Central memory CD8-positive, alpha-beta T cell (primary cell): ENCODE results near the gene UBR3.

Experiments
- ATAC-seq: fragments of 150-1000 bp; cut with Tn5 transposase; replicated peaks from 2 replicates; pipeline ENCODE4 v1.10.0; 2022; ENCODE audit warnings: mild to moderate bottlenecking, moderate FRiP score, moderate number of reproducible peaks; ENCODE audit not compliant: poor library complexity, severe bottlenecking; ENCODE audit errors: extremely low read depth
- DNase-seq, 2 donors: peaks; one replicate each; pipeline ENCODE4 v3.0.0; 2021; ENCODE audit warnings: low spot score in 2 of 2
- H3K27ac Mint-ChIP-seq: one replicate; pipeline ENCODE4 v1.8.0; 2022; ENCODE audit warnings: low read depth, mild to moderate bottlenecking, moderate library complexity, mixed read lengths
- H3K27me3 Mint-ChIP-seq: one replicate; pipeline ENCODE4 v1.8.0; 2022; ENCODE audit warnings: mixed read lengths
- H3K36me3 Mint-ChIP-seq: one replicate; pipeline ENCODE4 v1.8.0; 2022; ENCODE audit warnings: mild to moderate bottlenecking, moderate library complexity, mixed read lengths; ENCODE audit not compliant: insufficient read depth
- H3K4me1 Mint-ChIP-seq: one replicate; pipeline ENCODE4 v1.8.0; 2022; ENCODE audit warnings: mixed read lengths
- H3K4me3 Mint-ChIP-seq: one replicate; pipeline ENCODE4 v1.8.0; 2022; ENCODE audit warnings: mild to moderate bottlenecking, moderate library complexity, mixed read lengths
- H3K9me3 Mint-ChIP-seq: one replicate; pipeline ENCODE4 v1.8.0; 2022; ENCODE audit warnings: mixed read lengths

UBR3 gene

GRCh38 chr2:170006587-170007325 lies 179.5 kb downstream of the UBR3 start:
- H3K27ac Mint-ChIP-seq = no peak overlapping the region
- H3K4me1 Mint-ChIP-seq = no peaks in the 10 kb centered on the region
- H3K36me3 Mint-ChIP-seq = peaks cover 17% of the 10 kb centered on the region
- no peaks in the 10 kb centered on the region for H3K27me3 Mint-ChIP-seq
- no peaks in the 10 kb centered on the region for H3K9me3 Mint-ChIP-seq
- ATAC-seq (no peak), DNase-seq (no peak)
- no peak overlapping the region for H3K4me3 Mint-ChIP-seq

- H3K27ac Mint-ChIP-seq = no peak overlapping the region
Measured at GRCh38 chr2:170009209-170009608, 182.0 kb downstream of the UBR3 start.

GRCh38 chr2:170012773-170013172 lies 185.5 kb downstream of the UBR3 start:
- no peak overlapping the region for H3K27ac Mint-ChIP-seq
- H3K36me3 Mint-ChIP-seq = peaks cover 7% of the 10 kb centered on the region
- no peaks in the 10 kb centered on the region for H3K9me3 Mint-ChIP-seq
- H3K4me3 Mint-ChIP-seq = no peak overlapping the region
- DNase-seq = no peak
- H3K4me1 Mint-ChIP-seq = no peaks in the 10 kb centered on the region
- no peak for ATAC-seq
- no peaks in the 10 kb centered on the region for H3K27me3 Mint-ChIP-seq

More at GRCh38 chr2:170009209-170009608, 182.0 kb downstream of the UBR3 start:
- DNase-seq (no peak), ATAC-seq (no peak)
- no peak overlapping the region for H3K4me3 Mint-ChIP-seq
- no peaks in the 10 kb centered on the region for H3K27me3 Mint-ChIP-seq
- no peaks in the 10 kb centered on the region for H3K4me1 Mint-ChIP-seq
- peaks cover 10% of the 10 kb centered on the region for H3K36me3 Mint-ChIP-seq
- H3K9me3 Mint-ChIP-seq = no peaks in the 10 kb centered on the region

GRCh38 chr2:170013802-170014551 lies 186.7 kb downstream of the UBR3 start:
- DNase-seq (no peak), ATAC-seq (no peak)
- H3K9me3 Mint-ChIP-seq = no peaks in the 10 kb centered on the region

GRCh38 chr2:170014769-170015168 lies 187.5 kb downstream of the UBR3 start:
- Mint-ChIP-seq H3K4me1 (no peaks in the 10 kb centered on the region), H3K27ac (no peak overlapping the region), H3K27me3 (no peaks in the 10 kb centered on the region), H3K9me3 (no peaks in the 10 kb centered on the region), H3K36me3 (peaks cover 7% of the 10 kb centered on the region), H3K4me3 (no peak overlapping the region)
- DNase-seq = no peak
- ATAC-seq = no peak

More at GRCh38 chr2:170013802-170014551, 186.7 kb downstream of the UBR3 start:
- Mint-ChIP-seq H3K4me1 (no peaks in the 10 kb centered on the region), H3K27ac (no peak overlapping the region), H3K27me3 (no peaks in the 10 kb centered on the region), H3K36me3 (peaks cover 7% of the 10 kb centered on the region), H3K4me3 (no peak overlapping the region)

- DNase-seq = no peak
- H3K4me1 Mint-ChIP-seq = no peaks in the 10 kb centered on the region
- no peaks in the 10 kb centered on the region for H3K9me3 Mint-ChIP-seq
- no peaks in the 10 kb centered on the region for H3K27me3 Mint-ChIP-seq
- peaks cover 12% of the 10 kb centered on the region for H3K36me3 Mint-ChIP-seq
- ATAC-seq = no peak
- no peak overlapping the region for H3K27ac Mint-ChIP-seq
- H3K4me3 Mint-ChIP-seq = no peak overlapping the region
Measured at GRCh38 chr2:170017860-170018532, 190.7 kb downstream of the UBR3 start.

GRCh38 chr2:170019060-170019805 lies 192.0 kb downstream of the UBR3 start:
- DNase-seq (no peak), ATAC-seq (no peak)
- Mint-ChIP-seq H3K36me3 (peaks cover 9% of the 10 kb centered on the region), H3K27me3 (no peaks in the 10 kb centered on the region), H3K4me3 (no peak overlapping the region), H3K9me3 (no peaks in the 10 kb centered on the region), H3K27ac (no peak overlapping the region), H3K4me1 (no peaks in the 10 kb centered on the region)

- no peak for ATAC-seq
- no peak for DNase-seq
- Mint-ChIP-seq H3K27me3 (no peaks in the 10 kb centered on the region), H3K9me3 (no peaks in the 10 kb centered on the region), H3K4me3 (no peak overlapping the region), H3K36me3 (peaks cover 8% of the 10 kb centered on the region), H3K27ac (no peak overlapping the region), H3K4me1 (no peaks in the 10 kb centered on the region)
Measured at GRCh38 chr2:170020777-170021176, 193.5 kb downstream of the UBR3 start.

- ATAC-seq (no peak), DNase-seq (no peak)
- H3K27me3 Mint-ChIP-seq = no peaks in the 10 kb centered on the region
- H3K9me3 Mint-ChIP-seq = no peaks in the 10 kb centered on the region
- H3K27ac Mint-ChIP-seq = no peak overlapping the region
- no peak overlapping the region for H3K4me3 Mint-ChIP-seq
- H3K36me3 Mint-ChIP-seq = peaks cover 5% of the 10 kb centered on the region
- no peaks in the 10 kb centered on the region for H3K4me1 Mint-ChIP-seq
Measured at GRCh38 chr2:170022692-170023091, 195.4 kb downstream of the UBR3 start.

GRCh38 chr2:170024721-170025120 lies 197.5 kb downstream of the UBR3 start:
- Mint-ChIP-seq H3K9me3 (no peaks in the 10 kb centered on the region), H3K36me3 (peaks cover 5% of the 10 kb centered on the region), H3K4me3 (no peak overlapping the region), H3K4me1 (no peaks in the 10 kb centered on the region), H3K27ac (no peak overlapping the region), H3K27me3 (no peaks in the 10 kb centered on the region)
- no peak for DNase-seq
- no peak for ATAC-seq

- Mint-ChIP-seq H3K27ac (no peak overlapping the region), H3K9me3 (no peaks in the 10 kb centered on the region), H3K4me3 (no peak overlapping the region), H3K36me3 (peaks cover 8% of the 10 kb centered on the region), H3K27me3 (no peaks in the 10 kb centered on the region), H3K4me1 (no peaks in the 10 kb centered on the region)
- DNase-seq = no peak
- no peak for ATAC-seq
Measured at GRCh38 chr2:170025223-170025622, 198.0 kb downstream of the UBR3 start.

- no peaks in the 10 kb centered on the region for H3K4me1 Mint-ChIP-seq
- H3K9me3 Mint-ChIP-seq = no peaks in the 10 kb centered on the region
- H3K36me3 Mint-ChIP-seq = peaks cover 11% of the 10 kb centered on the region
- no peak for ATAC-seq
- no peaks in the 10 kb centered on the region for H3K27me3 Mint-ChIP-seq
- H3K4me3 Mint-ChIP-seq = no peak overlapping the region
- no peak for DNase-seq
- no peak overlapping the region for H3K27ac Mint-ChIP-seq
Measured at GRCh38 chr2:170026361-170026760, 199.1 kb downstream of the UBR3 start.
